Lower lobe of right lung (tissue), 2 donors: Measurements from ENCODE around the gene MPP1. TPM values are rescaled to one million over a fixed set of nuclear protein-coding genes. Genes with fewer than 3 reads are reported as not detected.

Experiments used
- ATAC-seq, 2 donors: fragments of 200-7000 bp; cut with Tn5 transposase; one replicate each; pipeline ENCODE4 v1.9.1; 2020 to 2022; ENCODE audit warnings: mild to moderate bottlenecking in 2 of 2, moderate library complexity in 2 of 2
- DNase-seq: peaks from one replicate; pipeline ENCODE4 v3.0.0-alpha.2; 2020
- H3K27ac ChIP-seq: fragments of 200-600 bp; one replicate; pipeline ENCODE4 v1.8.0; 2022
- H3K27me3 ChIP-seq: fragments of 200-600 bp; one replicate; pipeline ENCODE4 v1.8.0; 2022; ENCODE audit warnings: low read depth
- H3K36me3 ChIP-seq: fragments of 200-600 bp; one replicate; pipeline ENCODE4 v1.8.0; 2022; ENCODE audit warnings: mild to moderate bottlenecking
- H3K4me1 ChIP-seq: fragments of 200-600 bp; one replicate; pipeline ENCODE4 v1.8.0; 2022
- H3K4me3 ChIP-seq: fragments of 200-600 bp; one replicate; pipeline ENCODE4 v1.8.0; 2022; ENCODE audit warnings: mild to moderate bottlenecking
- H3K9me3 ChIP-seq: fragments of 200-600 bp; one replicate; pipeline ENCODE4 v1.8.0; 2022
- CTCF ChIP-seq: fragments of 200-600 bp; IDR thresholded peaks from one replicate; pipeline ENCODE4 v1.8.0; 2022; ENCODE audit warnings: antibody characterized with exemption, mild to moderate bottlenecking
- intact Hi-C: fragments of 100-400 bp; cut with DNase I; formaldehyde crosslinking; loops from one replicate; pipeline ENCODE4 v1.11.0; 2022
- total RNA-seq: library from RNA; stranded (reverse); fragmentation: NEBNext Ultra II Directional; extraction: Animal tissue kit (Norgen Biotek cat#: 25700); gene quantifications from one replicate; pipeline ENCODE4 v1.2.1, GENCODE V29; 2021
- donor health status: DM: no; HTN: yes; CAD: no; lungs with severe emphysema.

Gene MPP1
- total RNA-seq, 1 donor from 2014 or later, result 57.0 TPM

GRCh38 chrX:154785716-154786115, 19.6 kb downstream of the MPP1 start:
- H3K27ac ChIP-seq, result no peak overlapping the region
- no peak for ATAC-seq
- no peaks in the 10 kb centered on the region for H3K9me3 ChIP-seq
- no peaks in the 10 kb centered on the region for H3K27me3 ChIP-seq
- no peak for DNase-seq
- intact Hi-C loops, result no loop called here
- no peaks in the 10 kb centered on the region for H3K4me1 ChIP-seq
- no peak overlapping the region for H3K4me3 ChIP-seq
- no peak for TF ChIP-seq CTCF
- peaks cover 6% of the 10 kb centered on the region for H3K36me3 ChIP-seq

GRCh38 chrX:154784149-154784995, 20.9 kb downstream of the MPP1 start:
- no peaks in the 10 kb centered on the region for H3K27me3 ChIP-seq
- ATAC-seq (no peak), DNase-seq (no peak)
- TF ChIP-seq CTCF, result no peak
- peaks cover 7% of the 10 kb centered on the region for H3K36me3 ChIP-seq
- no peak overlapping the region for H3K27ac ChIP-seq
- no peaks in the 10 kb centered on the region for H3K4me1 ChIP-seq
- no peaks in the 10 kb centered on the region for H3K9me3 ChIP-seq
- no peak overlapping the region for H3K4me3 ChIP-seq
- intact Hi-C loops, result no loop called here

- ATAC-seq, result no peak
- no peak overlapping the region for H3K27ac ChIP-seq
- DNase-seq, result no peak
- no peak for TF ChIP-seq CTCF
- H3K4me1 ChIP-seq, result no peaks in the 10 kb centered on the region
- H3K9me3 ChIP-seq, result no peaks in the 10 kb centered on the region
- peaks cover 28% of the 10 kb centered on the region for H3K36me3 ChIP-seq
- H3K27me3 ChIP-seq, result no peaks in the 10 kb centered on the region
- intact Hi-C loops, result no loop called here
- no peak overlapping the region for H3K4me3 ChIP-seq
Measured at GRCh38 chrX:154780968-154781367, 24.3 kb downstream of the MPP1 start.

- Histone ChIP-seq H3K27ac (no peak overlapping the region), H3K9me3 (no peaks in the 10 kb centered on the region), H3K4me3 (no peak overlapping the region), H3K27me3 (no peaks in the 10 kb centered on the region), H3K4me1 (no peaks in the 10 kb centered on the region), H3K36me3 (peaks cover 45% of the 10 kb centered on the region)
- TF ChIP-seq CTCF, result no peak
- ATAC-seq (no peak), DNase-seq (no peak)
- intact Hi-C loops, result no loop called here
Measured at GRCh38 chrX:154779261-154779660, 26.0 kb downstream of the MPP1 start.

GRCh38 chrX:154776753-154777152, 28.5 kb downstream of the MPP1 start:
- H3K4me1 ChIP-seq, result no peaks in the 10 kb centered on the region
- ATAC-seq, result no peak
- peaks cover 54% of the 10 kb centered on the region for H3K36me3 ChIP-seq
- H3K27ac ChIP-seq, result no peak overlapping the region
- no peak for TF ChIP-seq CTCF
- no peak for DNase-seq
- H3K27me3 ChIP-seq, result no peaks in the 10 kb centered on the region
- no peak overlapping the region for H3K4me3 ChIP-seq
- H3K9me3 ChIP-seq, result no peaks in the 10 kb centered on the region
- intact Hi-C loops, result no loop called here
